Endothelial cell of umbilical vein (primary cell): ENCODE data around the gene PASK.

ENCODE experiments used
- EZH2 ChIP-seq: IDR thresholded peaks from 2 replicates; pipeline ENCODE4 v1.6.1; 2012; ENCODE audit warnings: borderline replicate concordance, low read depth, mild to moderate bottlenecking, moderate library complexity, low read length, inconsistent platforms; ENCODE audit not compliant: severe bottlenecking
- GATA2 ChIP-seq: IDR thresholded peaks from 2 replicates; pipeline ENCODE4 v1.7.0; 2011; ENCODE audit warnings: low read depth, mild to moderate bottlenecking, moderate library complexity, mixed read lengths, low read length; ENCODE audit not compliant: insufficient read length, insufficient read depth
- MAX ChIP-seq: IDR thresholded peaks from 2 replicates; pipeline ENCODE4 v1.6.1; 2011; ENCODE audit not compliant: insufficient read depth, insufficient read length
- POLR2A ChIP-seq: IDR thresholded peaks from 2 replicates; pipeline ENCODE4 v1.6.1; 2012; ENCODE audit warnings: low read depth, mild to moderate bottlenecking, control low read depth, low read length
- POLR2AphosphoS5 ChIP-seq: IDR thresholded peaks from 2 replicates; pipeline ENCODE4 v1.6.1; 2012; ENCODE audit warnings: low read depth, mild to moderate bottlenecking, control low read depth, low read length, moderate library complexity; ENCODE audit not compliant: insufficient read depth
- TF ChIP-seq, protein P1 (sequence below), 2 donors: IDR thresholded peaks; 1 replicate in 1 of 2; 2 replicates in 1 of 2; pipeline ENCODE4 v1.5.1; 2011; ENCODE audit warnings: low read length in 2 of 2, mild to moderate bottlenecking in 2 of 2, moderate library complexity in 2 of 2, control low read depth in 1 of 2, inconsistent platforms in 1 of 2, low read depth in 1 of 2; ENCODE audit not compliant: insufficient read depth in 1 of 2; ENCODE audit errors: extremely low read depth in 1 of 2

- TF ChIP-seq, protein P1, sequence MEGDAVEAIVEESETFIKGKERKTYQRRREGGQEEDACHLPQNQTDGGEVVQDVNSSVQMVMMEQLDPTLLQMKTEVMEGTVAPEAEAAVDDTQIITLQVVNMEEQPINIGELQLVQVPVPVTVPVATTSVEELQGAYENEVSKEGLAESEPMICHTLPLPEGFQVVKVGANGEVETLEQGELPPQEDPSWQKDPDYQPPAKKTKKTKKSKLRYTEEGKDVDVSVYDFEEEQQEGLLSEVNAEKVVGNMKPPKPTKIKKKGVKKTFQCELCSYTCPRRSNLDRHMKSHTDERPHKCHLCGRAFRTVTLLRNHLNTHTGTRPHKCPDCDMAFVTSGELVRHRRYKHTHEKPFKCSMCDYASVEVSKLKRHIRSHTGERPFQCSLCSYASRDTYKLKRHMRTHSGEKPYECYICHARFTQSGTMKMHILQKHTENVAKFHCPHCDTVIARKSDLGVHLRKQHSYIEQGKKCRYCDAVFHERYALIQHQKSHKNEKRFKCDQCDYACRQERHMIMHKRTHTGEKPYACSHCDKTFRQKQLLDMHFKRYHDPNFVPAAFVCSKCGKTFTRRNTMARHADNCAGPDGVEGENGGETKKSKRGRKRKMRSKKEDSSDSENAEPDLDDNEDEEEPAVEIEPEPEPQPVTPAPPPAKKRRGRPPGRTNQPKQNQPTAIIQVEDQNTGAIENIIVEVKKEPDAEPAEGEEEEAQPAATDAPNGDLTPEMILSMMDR (IDR thresholded peaks at IDR 0.05; ENCODE audit: extremely low read depth in 1 of 2, insufficient read depth in 1 of 2, low read depth in 1 of 2, low read length in 2 of 2), result no peak
- TF ChIP-seq MAX (no peak), POLR2A (no peak), EZH2 (no peak), GATA2 (no peak), POLR2AphosphoS5 (no peak)
These were observed 36.7 kb downstream of the PASK start for GRCh38 chr2:241112592-241112991.
